Stimulated activated CD4-positive, alpha-beta T cell treated with anti-CD3 and anti-CD28 coated beads, Interleukin-12 subunit alpha, Interleukin-12 subunit beta, amount 100 ng/mL, for 4 hours (primary cell): Measurements from ENCODE around the gene EEF1AKMT2.
A peak's percentile ranks its signal among the peaks of the same experiment; 100 is the strongest.
"Not testable (repeated sequence)": the region's sequence is repeated elsewhere in the genome, so short reads cannot be mapped to it uniquely, and the experiment has no call there.

ENCODE experiments used
- DNase-seq: peaks from one replicate; pipeline ENCODE4 v3.0.0-alpha.2; 2020

Gene EEF1AKMT2

GRCh38 chr10:124754227-124754626 is 37.5 kb downstream of the EEF1AKMT2 start:
- no peak for DNase-seq

- DNase-seq: no peak
Observed at GRCh38 chr10:124748953-124749645, 42.6 kb downstream of the EEF1AKMT2 start.

- DNase-seq: no peak
Observed at GRCh38 chr10:124748166-124748565, 43.5 kb downstream of the EEF1AKMT2 start.

GRCh38 chr10:124747745-124748144 is 43.9 kb downstream of the EEF1AKMT2 start:
- no peak for DNase-seq

GRCh38 chr10:124746992-124747391 is 44.7 kb downstream of the EEF1AKMT2 start:
- no peak for DNase-seq

GRCh38 chr10:124746447-124746846 is 45.2 kb downstream of the EEF1AKMT2 start:
- DNase-seq: not testable (repeated sequence)

- DNase-seq: no peak
Observed at GRCh38 chr10:124745673-124746072, 46.0 kb downstream of the EEF1AKMT2 start.

GRCh38 chr10:124745252-124745651 is 46.4 kb downstream of the EEF1AKMT2 start:
- no peak for DNase-seq

- DNase-seq: peak; percentile 80
Observed at GRCh38 chr10:124744102-124745050, 47.3 kb downstream of the EEF1AKMT2 start, which contains the start of gene FAM53B. TSS of gene FAM53B (minus strand) at chr10:124744378. CDS start at chr10:124706713, 37,665 bp downstream.

- DNase-seq: no peak
Observed at GRCh38 chr10:124743191-124744101, 48.2 kb downstream of the EEF1AKMT2 start.

GRCh38 chr10:124742413-124743190 is 49.1 kb downstream of the EEF1AKMT2 start:
- no peak for DNase-seq

GRCh38 chr10:124741922-124742412 is 49.7 kb downstream of the EEF1AKMT2 start:
- no peak for DNase-seq

GRCh38 chr10:124741281-124741921 is 50.3 kb downstream of the EEF1AKMT2 start:
- DNase-seq: peak; percentile 73

- DNase-seq: no peak
Observed at GRCh38 chr10:124740369-124741280, 51.1 kb downstream of the EEF1AKMT2 start.

GRCh38 chr10:124739986-124740368 is 51.7 kb downstream of the EEF1AKMT2 start:
- no peak for DNase-seq

GRCh38 chr10:124739119-124739921 is 52.4 kb downstream of the EEF1AKMT2 start:
- DNase-seq: no peak

- DNase-seq: no peak
Observed at GRCh38 chr10:124738441-124738840, 53.2 kb downstream of the EEF1AKMT2 start.

- no peak for DNase-seq
Observed at GRCh38 chr10:124737708-124738107, 54.0 kb downstream of the EEF1AKMT2 start.

- DNase-seq: no peak
Observed at GRCh38 chr10:124737221-124737620, 54.5 kb downstream of the EEF1AKMT2 start.
